ENCODE results near the gene MRPL19. TPM values are rescaled to one million over a fixed set of nuclear protein-coding genes. Genes with fewer than 3 reads are reported as not detected.
A peak's percentile ranks its signal among the peaks of the same experiment; 100 is the strongest.

MRPL19 gene
- polyA plus RNA-seq, 4 donors, result 26.5 to 40.2 (median 32.5) TPM

GRCh38 chr2:75604484-75604883, 42.1 kb upstream of the MRPL19 start:
- no peak for FAIRE-seq

GRCh38 chr2:75605770-75606529, 40.6 kb upstream of the MRPL19 start:
- Histone ChIP-seq H3K27ac (ENCODE audit: low read depth in 1 of 3, low read length in 2 of 3) (peak overlapping the region in 1 of 3 donors; percentile 40), H3K36me3 (ENCODE audit: control insufficient read depth in 3 of 3, insufficient read depth in 2 of 3, low read depth in 1 of 3, low read length in 3 of 3) (no peaks in the 10 kb centered on the region), H3K4me1 (ENCODE audit: control insufficient read depth in 3 of 3, insufficient read depth in 2 of 3, low read depth in 1 of 3, low read length in 2 of 3) (peaks cover 0 to 33% (median 2%) of the 10 kb centered on the region in 3 donors), H3K27me3 (ENCODE audit: control insufficient read depth in 3 of 3, insufficient read depth in 3 of 3, low read length in 3 of 3) (peaks cover 0 to 5% (median 0%) of the 10 kb centered on the region in 3 donors), H3K9me3 (ENCODE audit: control insufficient read depth in 2 of 2, insufficient read depth in 1 of 2, low read depth in 1 of 2, low read length in 1 of 2) (no peaks in the 10 kb centered on the region), H3K4me3 (ENCODE audit: low read depth in 1 of 3, low read length in 3 of 3) (no peak overlapping the region)
- DNase-seq (peak; percentile 49 to 53), FAIRE-seq (no peak)
- 36 to 60% (median 59%) methylated on average over 6 of the region's 6 CpGs for WGBS, 3 donors

More at GRCh38 chr2:75604484-75604883, 42.1 kb upstream of the MRPL19 start:
- H3K27ac ChIP-seq (ENCODE audit: low read depth in 1 of 3, low read length in 2 of 3), result no peak overlapping the region
- no peaks in the 10 kb centered on the region for H3K9me3 ChIP-seq (ENCODE audit: control insufficient read depth in 2 of 2, insufficient read depth in 1 of 2, low read depth in 1 of 2, low read length in 1 of 2)
- no peak overlapping the region for H3K4me3 ChIP-seq (ENCODE audit: low read depth in 1 of 3, low read length in 3 of 3)
- WGBS, 3 donors, result 66 to 77% (median 74%) methylated on average over 4 of the region's 4 CpGs
- peaks cover 0 to 44% (median 5%) of the 10 kb centered on the region in 3 donors for H3K4me1 ChIP-seq (ENCODE audit: control insufficient read depth in 3 of 3, insufficient read depth in 2 of 3, low read depth in 1 of 3, low read length in 2 of 3)
- DNase-seq, result no peak
- no peaks in the 10 kb centered on the region for H3K36me3 ChIP-seq (ENCODE audit: control insufficient read depth in 3 of 3, insufficient read depth in 2 of 3, low read depth in 1 of 3, low read length in 3 of 3)
- peaks cover 0 to 3% (median 0%) of the 10 kb centered on the region in 3 donors for H3K27me3 ChIP-seq (ENCODE audit: control insufficient read depth in 3 of 3, insufficient read depth in 3 of 3, low read length in 3 of 3)

- H3K9me3 ChIP-seq (ENCODE audit: control insufficient read depth in 2 of 2, insufficient read depth in 1 of 2, low read depth in 1 of 2, low read length in 1 of 2), result no peaks in the 10 kb centered on the region
- peaks cover 0 to 27% (median 2%) of the 10 kb centered on the region in 3 donors for H3K4me1 ChIP-seq (ENCODE audit: control insufficient read depth in 3 of 3, insufficient read depth in 2 of 3, low read depth in 1 of 3, low read length in 2 of 3)
- FAIRE-seq, result no peak
- peaks cover 0 to 5% (median 0%) of the 10 kb centered on the region in 3 donors for H3K27me3 ChIP-seq (ENCODE audit: control insufficient read depth in 3 of 3, insufficient read depth in 3 of 3, low read length in 3 of 3)
- no peak for DNase-seq
- no peak overlapping the region for H3K4me3 ChIP-seq (ENCODE audit: low read depth in 1 of 3, low read length in 3 of 3)
- no peak overlapping the region for H3K27ac ChIP-seq (ENCODE audit: low read depth in 1 of 3, low read length in 2 of 3)
- WGBS, 3 donors, result 78 to 86% (median 82%) methylated on average over 8 of the region's 8 CpGs
- no peaks in the 10 kb centered on the region for H3K36me3 ChIP-seq (ENCODE audit: control insufficient read depth in 3 of 3, insufficient read depth in 2 of 3, low read depth in 1 of 3, low read length in 3 of 3)
Observed at GRCh38 chr2:75606761-75607399, 39.7 kb upstream of the MRPL19 start.

GRCh38 chr2:75607400-75607798, 39.2 kb upstream of the MRPL19 start:
- Histone ChIP-seq H3K27ac (ENCODE audit: low read depth in 1 of 3, low read length in 2 of 3) (no peak overlapping the region), H3K4me3 (ENCODE audit: low read depth in 1 of 3, low read length in 3 of 3) (no peak overlapping the region), H3K9me3 (ENCODE audit: control insufficient read depth in 2 of 2, insufficient read depth in 1 of 2, low read depth in 1 of 2, low read length in 1 of 2) (no peaks in the 10 kb centered on the region), H3K27me3 (ENCODE audit: control insufficient read depth in 3 of 3, insufficient read depth in 3 of 3, low read length in 3 of 3) (peaks cover 0 to 5% (median 0%) of the 10 kb centered on the region in 3 donors), H3K36me3 (ENCODE audit: control insufficient read depth in 3 of 3, insufficient read depth in 2 of 3, low read depth in 1 of 3, low read length in 3 of 3) (no peaks in the 10 kb centered on the region), H3K4me1 (ENCODE audit: control insufficient read depth in 3 of 3, insufficient read depth in 2 of 3, low read depth in 1 of 3, low read length in 2 of 3) (peaks cover 0 to 23% (median 0%) of the 10 kb centered on the region in 3 donors)
- 83 to 92% (median 88%) methylated on average over 3 of the region's 3 CpGs for WGBS, 3 donors
- DNase-seq (no peak), FAIRE-seq (no peak)

- H3K4me3 ChIP-seq (ENCODE audit: low read depth in 1 of 3, low read length in 3 of 3), result no peak overlapping the region
- H3K27me3 ChIP-seq (ENCODE audit: control insufficient read depth in 3 of 3, insufficient read depth in 3 of 3, low read length in 3 of 3), result peaks cover 0 to 5% (median 0%) of the 10 kb centered on the region in 3 donors
- FAIRE-seq (no peak), DNase-seq (peak; percentile 70 to 72)
- no peaks in the 10 kb centered on the region for H3K36me3 ChIP-seq (ENCODE audit: control insufficient read depth in 3 of 3, insufficient read depth in 2 of 3, low read depth in 1 of 3, low read length in 3 of 3)
- WGBS, 3 donors, result 36 to 50% (median 37%) methylated on average over 7 of the region's 7 CpGs
- no peaks in the 10 kb centered on the region for H3K9me3 ChIP-seq (ENCODE audit: control insufficient read depth in 2 of 2, insufficient read depth in 1 of 2, low read depth in 1 of 2, low read length in 1 of 2)
- H3K4me1 ChIP-seq (ENCODE audit: control insufficient read depth in 3 of 3, insufficient read depth in 2 of 3, low read depth in 1 of 3, low read length in 2 of 3), result peaks cover 0 to 20% (median 0%) of the 10 kb centered on the region in 3 donors
- peak overlapping the region in 1 of 3 donors; percentile 15 for H3K27ac ChIP-seq (ENCODE audit: low read depth in 1 of 3, low read length in 2 of 3)
Observed at GRCh38 chr2:75607988-75608683, 38.4 kb upstream of the MRPL19 start.

- DNase-seq, result peak; percentile 62 to 85
- Histone ChIP-seq H3K27ac (ENCODE audit: low read depth in 1 of 3, low read length in 2 of 3) (no peak overlapping the region), H3K4me1 (ENCODE audit: control insufficient read depth in 3 of 3, insufficient read depth in 2 of 3, low read depth in 1 of 3, low read length in 2 of 3) (peaks cover 0 to 16% (median 0%) of the 10 kb centered on the region in 3 donors), H3K9me3 (ENCODE audit: control insufficient read depth in 2 of 2, insufficient read depth in 1 of 2, low read depth in 1 of 2, low read length in 1 of 2) (no peaks in the 10 kb centered on the region), H3K27me3 (ENCODE audit: control insufficient read depth in 3 of 3, insufficient read depth in 3 of 3, low read length in 3 of 3) (peaks cover 0 to 5% (median 0%) of the 10 kb centered on the region in 3 donors), H3K4me3 (ENCODE audit: low read depth in 1 of 3, low read length in 3 of 3) (peak overlapping the region in 2 of 3 donors; percentile 29 to 32), H3K36me3 (ENCODE audit: control insufficient read depth in 3 of 3, insufficient read depth in 2 of 3, low read depth in 1 of 3, low read length in 3 of 3) (no peaks in the 10 kb centered on the region)
- no peak for FAIRE-seq
- WGBS, 3 donors, result 9 to 11% (median 9%) methylated on average over 25 of the region's 25 CpGs
Observed at GRCh38 chr2:75608684-75609333, 37.8 kb upstream of the MRPL19 start.

GRCh38 chr2:75609334-75609689, 37.3 kb upstream of the MRPL19 start:
- Histone ChIP-seq H3K36me3 (ENCODE audit: control insufficient read depth in 3 of 3, insufficient read depth in 2 of 3, low read depth in 1 of 3, low read length in 3 of 3) (no peaks in the 10 kb centered on the region), H3K4me1 (ENCODE audit: control insufficient read depth in 3 of 3, insufficient read depth in 2 of 3, low read depth in 1 of 3, low read length in 2 of 3) (peaks cover 0 to 16% (median 0%) of the 10 kb centered on the region in 3 donors), H3K27me3 (ENCODE audit: control insufficient read depth in 3 of 3, insufficient read depth in 3 of 3, low read length in 3 of 3) (peaks cover 0 to 5% (median 0%) of the 10 kb centered on the region in 3 donors), H3K27ac (ENCODE audit: low read depth in 1 of 3, low read length in 2 of 3) (no peak overlapping the region), H3K9me3 (ENCODE audit: control insufficient read depth in 2 of 2, insufficient read depth in 1 of 2, low read depth in 1 of 2, low read length in 1 of 2) (no peaks in the 10 kb centered on the region), H3K4me3 (ENCODE audit: low read depth in 1 of 3, low read length in 3 of 3) (no peak overlapping the region)
- WGBS, 3 donors, result 39 to 56% (median 44%) methylated on average over 5 of the region's 5 CpGs
- FAIRE-seq (no peak), DNase-seq (no peak)
